Ovary (tissue), 3 donors: ENCODE measurements around the gene ROCK1.

Experiments used
- EP300 ChIP-seq: sonication (generic); formaldehyde crosslinking; IDR thresholded peaks from one replicate; pipeline ENCODE4 v1.6.1; 2017; ENCODE audit warnings: antibody characterized with exemption
- POLR2A ChIP-seq: fragments of 450-650 bp; IDR thresholded peaks from one replicate; pipeline ENCODE4 v1.6.1; 2017; ENCODE audit warnings: antibody characterized with exemption, mild to moderate bottlenecking, moderate library complexity
- TF ChIP-seq, protein P1 (sequence below), 3 donors: fragments of 450-650 bp in 2 of 3; fragments of 200-600 bp in 1 of 3; IDR thresholded peaks; one replicate each; pipeline versions ENCODE4 v1.5.1 to v1.8.0; 2016 to 2022; ENCODE audit warnings: antibody characterized with exemption in 3 of 3, mild to moderate bottlenecking in 1 of 3
- donor health status: DM: no; HTN: no; CAD: no.

DNA sequence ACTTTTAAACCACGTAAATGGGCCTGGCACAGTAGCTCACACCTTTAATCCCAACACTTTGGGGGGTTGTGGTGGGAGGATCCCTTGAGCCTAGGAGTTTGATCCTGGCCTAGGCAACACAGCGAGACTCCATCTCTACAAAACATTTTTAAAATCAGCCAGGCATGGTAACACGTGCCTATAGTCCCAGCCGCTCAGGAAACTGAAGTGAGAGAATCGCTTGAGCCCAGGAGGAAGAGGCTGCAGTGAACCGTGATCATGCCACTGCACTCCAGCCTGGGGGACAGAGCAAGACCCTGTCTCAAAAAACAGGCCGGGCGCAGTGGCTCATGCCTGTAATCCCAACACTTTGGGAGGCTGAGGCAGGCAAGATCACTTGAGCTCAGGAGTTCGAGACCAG is 12.2 kb downstream of the ROCK1 start:
- no peak for TF ChIP-seq POLR2A
- TF ChIP-seq, protein P1, sequence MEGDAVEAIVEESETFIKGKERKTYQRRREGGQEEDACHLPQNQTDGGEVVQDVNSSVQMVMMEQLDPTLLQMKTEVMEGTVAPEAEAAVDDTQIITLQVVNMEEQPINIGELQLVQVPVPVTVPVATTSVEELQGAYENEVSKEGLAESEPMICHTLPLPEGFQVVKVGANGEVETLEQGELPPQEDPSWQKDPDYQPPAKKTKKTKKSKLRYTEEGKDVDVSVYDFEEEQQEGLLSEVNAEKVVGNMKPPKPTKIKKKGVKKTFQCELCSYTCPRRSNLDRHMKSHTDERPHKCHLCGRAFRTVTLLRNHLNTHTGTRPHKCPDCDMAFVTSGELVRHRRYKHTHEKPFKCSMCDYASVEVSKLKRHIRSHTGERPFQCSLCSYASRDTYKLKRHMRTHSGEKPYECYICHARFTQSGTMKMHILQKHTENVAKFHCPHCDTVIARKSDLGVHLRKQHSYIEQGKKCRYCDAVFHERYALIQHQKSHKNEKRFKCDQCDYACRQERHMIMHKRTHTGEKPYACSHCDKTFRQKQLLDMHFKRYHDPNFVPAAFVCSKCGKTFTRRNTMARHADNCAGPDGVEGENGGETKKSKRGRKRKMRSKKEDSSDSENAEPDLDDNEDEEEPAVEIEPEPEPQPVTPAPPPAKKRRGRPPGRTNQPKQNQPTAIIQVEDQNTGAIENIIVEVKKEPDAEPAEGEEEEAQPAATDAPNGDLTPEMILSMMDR (IDR thresholded peaks at IDR 0.05) = no peak
- no peak for TF ChIP-seq EP300
